GM19023 (cell line): ENCODE results near the gene C14orf93.
"Not testable (repeated sequence)": the region's sequence is repeated elsewhere in the genome, so short reads cannot be mapped to it uniquely, and the experiment has no call there.

Experiments
- ATAC-seq: cut with Tn5 transposase; IDR thresholded peaks from one replicate; pipeline ENCODE4 v1.9.1; 2021; ENCODE audit warnings: mild to moderate bottlenecking, moderate library complexity; ENCODE audit not compliant: unreplicated experiment

Gene C14orf93

DNA sequence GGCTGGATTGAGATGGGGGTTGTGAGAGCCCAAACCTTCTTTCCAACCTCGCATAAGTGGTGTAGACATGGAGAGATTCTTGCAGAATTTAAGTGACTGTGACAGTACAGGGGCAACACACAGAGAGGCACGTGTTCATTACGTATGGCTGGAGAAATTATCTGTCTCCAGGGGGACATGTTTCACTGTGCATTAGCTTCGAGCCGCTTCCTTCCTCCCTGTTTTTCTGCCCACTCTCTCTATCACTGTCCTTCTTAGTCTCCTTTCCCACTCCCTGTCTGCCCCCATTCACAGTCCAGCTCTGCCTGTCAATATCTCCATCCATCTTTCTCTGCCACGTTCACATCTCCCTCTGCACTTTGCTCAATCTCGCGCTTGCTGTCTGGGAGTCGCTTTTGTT lies 11.5 kb upstream of the C14orf93 start:
- ATAC-seq = no peak

GRCh38 chr14:23020143-23021128 lies 10.5 kb upstream of the C14orf93 start:
- no peak for ATAC-seq

- ATAC-seq = no peak
Measured at GRCh38 chr14:23018107-23018506, 8.2 kb upstream of the C14orf93 start.

DNA sequence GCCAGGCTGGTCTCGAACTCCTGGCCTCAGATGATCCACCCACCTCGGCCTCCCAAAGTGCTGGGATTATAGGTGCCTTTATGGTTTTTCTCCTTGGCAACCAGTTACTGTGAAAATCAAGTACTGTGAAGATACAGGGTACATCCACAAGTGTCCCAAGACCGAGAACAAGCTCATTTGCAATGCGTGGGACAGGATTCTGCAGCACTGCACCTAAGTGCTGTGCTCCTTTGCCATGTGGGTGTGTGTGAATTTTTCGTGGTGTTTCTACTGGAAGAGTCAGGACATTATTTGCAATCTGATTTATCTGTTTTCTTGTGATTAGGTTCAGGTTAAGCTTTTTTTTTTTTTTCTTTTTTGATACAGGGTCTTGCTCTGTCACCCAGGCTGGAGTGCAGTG lies 7.1 kb upstream of the C14orf93 start:
- no peak for ATAC-seq

DNA sequence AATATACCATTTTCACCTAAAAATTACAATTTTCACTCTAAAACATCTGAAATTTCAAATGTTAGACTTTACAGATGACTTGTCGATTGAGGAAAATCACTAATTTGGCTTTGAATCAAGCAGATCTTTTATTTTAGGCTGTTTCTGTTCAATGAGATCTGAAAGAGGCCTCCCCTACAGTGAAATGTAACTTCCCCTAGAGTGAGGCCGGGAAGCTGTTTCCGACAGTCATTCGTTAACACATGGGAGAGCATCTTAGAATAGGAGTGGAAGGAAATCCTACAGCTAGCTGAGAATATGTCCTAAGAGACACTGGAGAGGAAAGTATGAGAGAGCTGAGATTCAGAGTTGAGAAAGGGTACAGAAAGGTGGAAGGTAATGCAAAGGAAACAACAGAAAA lies 5.7 kb upstream of the C14orf93 start:
- ATAC-seq = no peak

- ATAC-seq = not testable (repeated sequence)
Measured at GRCh38 chr14:23013749-23014054, 3.8 kb upstream of the C14orf93 start.

DNA sequence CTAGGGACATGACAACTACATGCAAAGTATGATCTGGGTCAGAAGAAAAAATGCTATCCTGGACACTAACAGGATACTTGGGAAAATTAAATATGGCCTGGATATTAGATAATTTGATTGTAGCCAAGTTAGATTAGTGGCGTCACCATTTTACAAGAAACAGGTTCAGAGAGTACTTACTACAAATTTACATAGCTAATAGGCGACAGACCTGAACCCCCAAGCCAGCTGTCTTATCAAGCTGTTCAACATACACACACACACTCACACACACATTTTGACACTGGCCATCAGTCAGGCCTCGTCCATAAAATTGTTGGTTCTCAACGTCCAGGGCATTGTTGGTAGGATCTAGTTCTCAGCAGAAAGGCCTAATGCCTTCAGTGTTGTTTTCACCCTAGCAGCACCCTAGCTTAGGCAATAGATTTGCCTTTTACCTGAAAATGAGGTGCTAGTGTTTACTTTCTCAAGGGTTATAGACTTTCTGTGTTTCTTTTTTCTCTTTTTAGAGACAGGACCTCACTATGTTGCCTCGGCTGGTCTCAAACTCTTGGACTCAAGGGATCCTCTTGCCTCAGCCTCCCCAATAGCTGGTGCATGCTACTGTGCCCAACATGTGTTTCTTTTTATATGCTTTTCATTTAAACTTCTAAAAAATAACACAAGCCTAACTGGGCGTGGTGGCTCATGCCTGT lies 3.3 kb upstream of the C14orf93 start:
- no peak for ATAC-seq

- no peak for ATAC-seq
Measured at GRCh38 chr14:23009483-23009938, 432 bp downstream of the C14orf93 start.

- ATAC-seq = no peak
Measured at GRCh38 chr14:23008831-23009230, 1.1 kb downstream of the C14orf93 start.

DNA sequence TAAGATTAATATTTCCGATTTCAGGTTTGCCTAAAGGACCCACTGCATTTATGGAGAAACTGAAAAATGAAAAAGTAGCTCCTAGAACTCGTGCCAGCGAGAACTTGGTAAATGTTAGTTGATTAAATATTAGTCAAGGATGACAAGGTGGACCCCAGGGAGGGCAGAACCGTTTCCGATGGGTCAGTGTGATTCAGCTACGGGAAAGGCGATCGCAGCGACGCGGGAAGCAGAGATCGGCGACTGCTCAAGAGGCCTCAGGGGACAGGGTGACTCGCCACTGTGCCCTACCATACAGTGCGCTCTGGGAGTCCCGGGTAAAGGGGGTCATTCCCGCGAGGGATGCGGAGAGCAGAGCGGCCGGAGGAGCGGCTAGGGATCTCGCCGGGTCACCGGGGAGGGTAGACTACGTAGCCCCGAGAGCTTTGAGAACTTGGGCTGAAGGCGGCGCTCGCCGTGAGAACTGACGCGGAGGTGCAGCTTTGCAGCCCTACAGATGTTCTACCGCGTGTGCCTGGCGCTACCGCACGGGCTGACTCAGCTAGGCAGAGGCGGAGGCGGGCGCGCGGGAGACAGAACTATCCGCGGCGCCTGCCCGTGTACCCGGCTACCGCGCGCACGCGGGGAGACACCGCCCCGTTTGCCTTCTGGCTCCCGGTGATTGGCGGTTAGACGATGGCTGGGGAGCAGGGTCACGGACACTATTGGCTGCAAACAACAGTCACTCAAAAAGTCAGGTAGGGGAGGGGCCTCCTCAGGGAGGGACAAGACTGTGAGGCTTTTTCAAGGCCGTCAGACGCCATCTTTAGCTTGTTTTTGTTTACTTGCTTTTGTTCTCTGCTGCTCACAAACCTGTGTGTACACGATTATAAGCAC lies 3.2 kb downstream of the C14orf93 start:
- ATAC-seq = peak; percentile 97

GRCh38 chr14:23006188-23006534 lies 3.8 kb downstream of the C14orf93 start:
- no peak for ATAC-seq

- no peak for ATAC-seq
Measured at GRCh38 chr14:23005451-23006187, 4.3 kb downstream of the C14orf93 start.

- not testable (repeated sequence) for ATAC-seq
Measured at GRCh38 chr14:23004274-23004673, 5.7 kb downstream of the C14orf93 start.

DNA sequence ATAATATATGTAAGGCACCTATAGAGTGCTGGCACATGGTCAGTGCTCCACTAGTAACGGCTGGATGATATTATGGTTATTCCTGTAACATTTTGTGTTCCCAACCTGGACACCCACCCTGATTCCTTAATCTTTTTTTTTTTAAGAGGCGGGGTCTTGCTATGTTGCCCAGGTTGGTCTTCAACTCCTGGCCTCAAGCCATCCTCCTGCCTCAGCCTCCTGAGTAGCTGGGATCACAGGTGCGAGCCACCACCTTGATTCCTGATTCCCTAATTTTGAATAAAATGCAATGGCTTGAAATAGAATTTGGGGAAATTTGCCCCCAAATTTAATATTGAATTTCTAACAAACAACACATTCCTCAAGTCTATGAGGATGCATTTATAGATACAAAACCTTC lies 7.4 kb downstream of the C14orf93 start:
- ATAC-seq = no peak

DNA sequence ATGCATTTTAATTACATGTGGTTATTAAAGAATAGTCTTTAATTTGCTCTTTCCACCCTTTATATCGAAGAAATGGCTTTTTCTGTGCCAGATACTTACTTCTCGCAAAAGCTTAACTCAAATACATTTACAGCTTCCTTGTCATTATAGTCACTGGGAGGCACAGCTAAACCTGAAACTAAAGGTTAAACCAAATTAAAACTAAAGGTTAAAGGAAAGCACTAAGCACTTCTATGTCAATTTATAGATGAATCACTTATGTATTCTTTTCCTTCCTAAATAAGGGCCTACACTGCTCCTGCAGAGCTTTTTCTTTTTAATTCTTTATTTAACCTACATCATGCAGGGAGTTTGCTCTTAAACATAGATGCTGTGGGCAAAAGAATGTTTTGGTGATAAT lies 9.1 kb downstream of the C14orf93 start:
- no peak for ATAC-seq

- no peak for ATAC-seq
Measured at GRCh38 chr14:22998329-22999012, 11.5 kb downstream of the C14orf93 start.

- no peak for ATAC-seq
Measured at GRCh38 chr14:22997676-22998323, 12.1 kb downstream of the C14orf93 start.

- no peak for ATAC-seq
Measured at GRCh38 chr14:22996768-22997654, 12.9 kb downstream of the C14orf93 start.
